ENCODE measurements around the gene TMED5.

TMED5 gene

DNA sequence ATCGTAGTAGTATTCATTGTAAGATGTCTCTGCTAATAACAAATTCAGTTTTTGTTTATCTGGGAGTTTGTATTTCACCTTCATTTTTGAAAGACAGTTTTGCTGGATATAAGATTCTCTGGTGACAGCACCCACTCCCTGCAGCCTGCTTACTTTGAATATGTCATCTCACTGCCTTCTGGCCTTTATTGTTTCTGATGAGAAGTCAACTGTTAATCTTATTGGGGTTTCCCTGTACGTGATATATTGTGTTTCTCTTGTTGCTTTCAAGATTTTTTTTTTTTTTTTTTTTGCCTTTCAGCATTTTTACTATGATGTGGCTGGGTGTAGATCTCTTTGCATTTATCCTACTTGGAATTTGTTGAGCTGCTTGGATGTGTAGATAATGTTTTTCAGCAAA, 71.9 kb downstream of the TMED5 start:
- TF ChIP-seq, protein P1, sequence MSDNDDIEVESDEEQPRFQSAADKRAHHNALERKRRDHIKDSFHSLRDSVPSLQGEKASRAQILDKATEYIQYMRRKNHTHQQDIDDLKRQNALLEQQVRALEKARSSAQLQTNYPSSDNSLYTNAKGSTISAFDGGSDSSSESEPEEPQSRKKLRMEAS (IDR thresholded peaks at IDR 0.05): no peak
- TF ChIP-seq YY1 (IDR thresholded peaks at IDR 0.05; ENCODE audit: low read depth) (no peak), ZBTB7A (IDR thresholded peaks at IDR 0.05; ENCODE audit: low read depth) (no peak), USF1 (IDR thresholded peaks at IDR 0.05) (no peak), TCF12 (IDR thresholded peaks at IDR 0.05; ENCODE audit: low read depth) (no peak), REST (IDR thresholded peaks at IDR 0.05; ENCODE audit: low read depth) (no peak), CEBPB (IDR thresholded peaks at IDR 0.05) (no peak), RAD21 (IDR thresholded peaks at IDR 0.05; ENCODE audit: low read depth) (no peak)

DNA sequence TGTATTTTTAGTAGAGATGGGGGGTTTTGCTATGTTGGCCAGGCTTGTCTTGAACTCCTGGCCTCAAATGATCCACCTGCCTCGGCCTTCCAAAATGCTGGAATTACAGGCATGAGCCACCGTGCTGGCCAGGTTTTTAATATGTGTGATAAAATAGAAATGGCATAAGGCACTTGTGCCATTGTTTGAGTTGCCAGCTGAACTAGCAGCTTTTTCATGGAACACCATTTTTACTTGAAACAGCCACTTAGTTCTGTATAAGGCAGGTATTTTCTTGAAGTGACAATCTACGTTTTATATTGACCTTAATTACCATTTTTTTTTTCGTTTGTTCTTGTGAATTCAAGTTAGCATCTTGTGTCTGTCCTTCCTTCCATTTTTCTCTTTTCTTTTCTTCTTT, 72.8 kb downstream of the TMED5 start:
- no peak for TF ChIP-seq FOXM1 (IDR thresholded peaks at IDR 0.05; ENCODE audit: borderline replicate concordance, low read depth)

DNA sequence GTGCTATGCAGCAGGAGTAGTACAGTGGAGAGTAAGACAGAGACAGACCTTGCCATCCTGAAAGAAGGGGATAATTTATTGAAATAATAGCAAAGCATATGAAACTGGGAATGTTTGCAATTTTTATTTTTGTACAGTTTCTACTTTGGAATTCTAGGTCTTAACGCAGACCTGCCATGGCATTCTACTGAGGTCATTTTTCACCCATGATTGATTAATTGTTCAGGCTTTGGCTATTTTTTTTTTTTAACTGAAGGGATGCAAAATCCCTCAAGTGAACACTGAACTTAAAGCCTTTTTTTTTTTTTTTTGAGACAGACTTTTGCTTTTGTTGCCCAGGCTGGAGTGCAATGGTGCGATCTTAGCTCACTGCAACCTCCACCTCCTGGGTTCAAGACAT, 74.0 kb downstream of the TMED5 start:
- TF ChIP-seq ZBTB7A (IDR thresholded peaks at IDR 0.05; ENCODE audit: low read depth): no peak
- TF ChIP-seq TAF1 (IDR thresholded peaks at IDR 0.05; ENCODE audit: low read depth): no peak

DNA sequence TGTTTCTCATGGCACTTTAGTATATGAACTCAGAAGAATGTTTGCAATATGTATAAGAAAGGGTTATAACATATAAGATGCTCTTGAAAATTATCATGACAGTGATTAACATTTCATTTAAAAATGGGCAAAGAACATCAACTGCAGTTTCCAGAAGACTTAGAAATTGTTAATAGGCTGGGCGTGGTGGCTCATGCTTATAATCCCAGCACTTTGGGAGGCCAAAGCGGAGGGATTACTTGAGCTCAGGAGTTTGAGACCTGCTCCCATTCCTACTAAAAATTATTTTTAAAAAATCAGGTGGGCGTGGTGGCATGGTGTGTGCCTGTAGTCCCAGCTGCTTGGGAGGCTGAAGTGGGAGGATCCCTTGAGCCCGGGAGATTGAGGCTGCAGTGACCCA, 78.1 kb downstream of the TMED5 start:
- TF ChIP-seq YY1 (IDR thresholded peaks at IDR 0.05; ENCODE audit: low read depth) (no peak), EP300 (IDR thresholded peaks at IDR 0.05; ENCODE audit: borderline replicate concordance) (no peak), CREB1 (IDR thresholded peaks at IDR 0.05; ENCODE audit: low read depth) (no peak), ZBTB7A (IDR thresholded peaks at IDR 0.05; ENCODE audit: low read depth) (no peak), CEBPB (IDR thresholded peaks at IDR 0.05) (no peak), FOXM1 (IDR thresholded peaks at IDR 0.05; ENCODE audit: borderline replicate concordance, low read depth) (no peak), TEAD4 (IDR thresholded peaks at IDR 0.05) (no peak), NFIC (IDR thresholded peaks at IDR 0.05) (no peak)

Measured in Ishikawa (cell line).